Liver (tissue), 9 donors: Measurements from ENCODE around the gene NEUROD1. TPM values are rescaled to one million over a fixed set of nuclear protein-coding genes. Genes with fewer than 3 reads are reported as not detected.

Experiments
- DNase-seq: peaks from one replicate; pipeline ENCODE4 v3.0.0-alpha.2; 2017; ENCODE audit warnings: low spot score
- H3K27ac ChIP-seq, 2 donors: one replicate each; pipeline ENCODE4 v1.7.0; 2013; ENCODE audit warnings: inconsistent platforms in 2 of 2, low read length in 2 of 2, control low read depth in 1 of 2, low read depth in 1 of 2, mild to moderate bottlenecking in 1 of 2
- H3K27me3 ChIP-seq, 4 donors: one replicate each; pipeline versions ENCODE4 v1.6.1 to v1.7.0; 2013; ENCODE audit warnings: low read length in 3 of 4, inconsistent platforms in 1 of 4, mild to moderate bottlenecking in 1 of 4, moderate library complexity in 1 of 4; ENCODE audit not compliant: control insufficient read depth in 4 of 4, insufficient read depth in 4 of 4
- H3K36me3 ChIP-seq, 4 donors: one replicate each; pipeline versions ENCODE4 v1.6.1 to v1.7.0; 2013; ENCODE audit warnings: low read length in 3 of 4, mild to moderate bottlenecking in 3 of 4, low read depth in 1 of 4, moderate library complexity in 1 of 4; ENCODE audit not compliant: control insufficient read depth in 4 of 4, insufficient read depth in 3 of 4
- H3K4me1 ChIP-seq, 4 donors: one replicate each; pipeline versions ENCODE4 v1.6.1 to v1.7.0; 2013; ENCODE audit warnings: low read length in 3 of 4, mild to moderate bottlenecking in 3 of 4, moderate library complexity in 1 of 4; ENCODE audit not compliant: control insufficient read depth in 4 of 4, insufficient read depth in 4 of 4
- H3K4me3 ChIP-seq, 3 donors: one replicate each; pipeline versions ENCODE4 v1.6.1 to v1.7.0; 2013; ENCODE audit warnings: low read length in 3 of 3, control low read depth in 1 of 3, low read depth in 1 of 3, mild to moderate bottlenecking in 1 of 3
- H3K9ac ChIP-seq, 2 donors: one replicate each; pipeline ENCODE4 v1.7.0; 2013; ENCODE audit warnings: low read length in 2 of 2, mild to moderate bottlenecking in 2 of 2, moderate library complexity in 2 of 2, control low read depth in 1 of 2, low read depth in 1 of 2
- H3K9me3 ChIP-seq, 4 donors: one replicate each; pipeline versions ENCODE4 v1.6.1 to v1.7.0; 2013; ENCODE audit warnings: low read length in 3 of 4; ENCODE audit not compliant: control insufficient read depth in 4 of 4
- ATF3 ChIP-seq: IDR thresholded peaks from 2 replicates; pipeline ENCODE4 v1.6.1; 2016; ENCODE audit warnings: antibody characterized with exemption
- CTCF ChIP-seq: fragments of 150-350 bp; IDR thresholded peaks from 2 replicates; pipeline ENCODE4 v1.5.1; 2017; ENCODE audit warnings: improper control_type of control experiment, low read depth, low read length; ENCODE audit not compliant: missing input control
- EGR1 ChIP-seq, 2 donors: IDR thresholded peaks; 2 replicates each; pipeline ENCODE4 v1.6.1; 2016 to 2018; ENCODE audit warnings: antibody characterized with exemption in 2 of 2, low read depth in 2 of 2
- FOXA2 ChIP-seq: IDR thresholded peaks from 2 replicates; pipeline ENCODE4 v1.6.1; 2016; ENCODE audit warnings: antibody characterized with exemption
- GABPA ChIP-seq, 2 donors: IDR thresholded peaks in 1 of 2; conservative IDR thresholded peaks in 1 of 2; 2 replicates each; pipeline ENCODE4 v1.6.1; 2016; ENCODE audit warnings: antibody characterized with exemption in 2 of 2, mild to moderate bottlenecking in 1 of 2, moderate library complexity in 1 of 2
- HNF4A ChIP-seq, 2 donors: conservative IDR thresholded peaks; 2 replicates each; pipeline ENCODE4 v1.6.1; 2016; ENCODE audit warnings: antibody characterized with exemption in 2 of 2, mild to moderate bottlenecking in 2 of 2
- HNF4G ChIP-seq: IDR thresholded peaks from 2 replicates; pipeline ENCODE4 v1.6.1; 2016; ENCODE audit warnings: antibody characterized with exemption
- JUND ChIP-seq, 2 donors: IDR thresholded peaks; 2 replicates each; pipeline ENCODE4 v1.6.1; 2016; ENCODE audit warnings: antibody characterized with exemption in 2 of 2
- MAX ChIP-seq: IDR thresholded peaks from 2 replicates; pipeline ENCODE4 v1.6.1; 2016; ENCODE audit warnings: antibody characterized with exemption
- NR2F2 ChIP-seq: IDR thresholded peaks from 2 replicates; pipeline ENCODE4 v1.6.1; 2016; ENCODE audit warnings: antibody characterized with exemption
- RAD21 ChIP-seq, 2 donors: IDR thresholded peaks; 2 replicates each; pipeline ENCODE4 v1.6.1; 2016; ENCODE audit warnings: antibody characterized with exemption in 2 of 2, mild to moderate bottlenecking in 2 of 2
- RXRA ChIP-seq, 2 donors: IDR thresholded peaks; 2 replicates each; pipeline ENCODE4 v1.6.1; 2017 to 2018; ENCODE audit warnings: antibody characterized with exemption in 2 of 2, mild to moderate bottlenecking in 1 of 2
- SP1 ChIP-seq: IDR thresholded peaks from 2 replicates; pipeline ENCODE4 v1.6.1; 2018; ENCODE audit warnings: antibody characterized with exemption, mild to moderate bottlenecking
- TAF1 ChIP-seq: conservative IDR thresholded peaks from 2 replicates; pipeline ENCODE4 v1.6.1; 2016; ENCODE audit warnings: antibody characterized with exemption, mild to moderate bottlenecking
- YY1 ChIP-seq: IDR thresholded peaks from 2 replicates; pipeline ENCODE4 v1.6.1; 2016; ENCODE audit warnings: antibody characterized with exemption, mild to moderate bottlenecking
- WGBS: extraction: QIAGEN DNeasy Blood & Tissue Kit; methylation state at CpG from one replicate; pipeline ENCODE4 v1.1.7; 2013; 5-methylcytosine and 5-hydroxymethylcytosine counted together
- polyA plus RNA-seq, 2 donors: library from polyadenylated mRNA; stranded (reverse) in 1 of 2; unstranded in 1 of 2; fragments of 200-250 nt in 1 of 2; fragments of >200 nt in 1 of 2; fragmentation: Nextera tagmentation in 1 of 2; extraction: Ambion mirVana in 1 of 2; gene quantifications; one replicate each; pipeline versions ENCODE4 v1.2.1 to v1.2.3, GENCODE V29; 2013 to 2015
- total RNA-seq, 2 donors: library from RNA; depleted of rRNA; stranded (reverse); fragments of >200 nt; gene quantifications; one replicate each; pipeline ENCODE4 v1.2.3, GENCODE V29; 2014
- donor health status: healthy.
- donor health status: healthy.
- donor health status: healthy.
- donor health status: healthy.
- donor health status: healthy.

Gene NEUROD1
- total and polyA plus RNA-seq, 4 donors = not detected

GRCh38 chr2:181649436-181649979 lies 30.8 kb downstream of the NEUROD1 start:
- H3K36me3 ChIP-seq = no peaks in the 10 kb centered on the region
- H3K9ac ChIP-seq = no peak overlapping the region
- H3K27me3 ChIP-seq = peaks cover 0 to 7% (median 1%) of the 10 kb centered on the region in 4 donors
- H3K4me3 ChIP-seq = no peak overlapping the region
- WGBS = 92% methylated on average over 4 of the region's 4 CpGs
- no peaks in the 10 kb centered on the region for H3K4me1 ChIP-seq
- no peak overlapping the region for H3K27ac ChIP-seq
- H3K9me3 ChIP-seq = no peaks in the 10 kb centered on the region
- DNase-seq = no peak
- TF ChIP-seq ATF3 = no peak

GRCh38 chr2:181648478-181649155 lies 31.7 kb downstream of the NEUROD1 start:
- peaks cover 0 to 6% (median 1%) of the 10 kb centered on the region in 4 donors for H3K27me3 ChIP-seq
- H3K4me3 ChIP-seq = no peak overlapping the region
- H3K4me1 ChIP-seq = no peaks in the 10 kb centered on the region
- DNase-seq = no peak
- WGBS = 65% methylated on average over 2 of the region's 2 CpGs
- no peaks in the 10 kb centered on the region for H3K9me3 ChIP-seq
- TF ChIP-seq HNF4G (no peak), CTCF (no peak), JUND (IDR thresholded peaks at IDR 0.05) (no peak), NR2F2 (no peak), MAX (no peak), RXRA (IDR thresholded peaks at IDR 0.05) (no peak), YY1 (no peak), EGR1 (IDR thresholded peaks at IDR 0.05; ENCODE audit: low read depth in 2 of 2) (no peak), TAF1 (no peak), HNF4A (conservative IDR thresholded peaks at IDR 0.05) (no peak), SP1 (no peak), GABPA (IDR thresholded peaks at IDR 0.05 in 1 of 2, conservative IDR thresholded peaks at IDR 0.05 in 1 of 2) (no peak), FOXA2 (no peak), ATF3 (no peak)
- no peak overlapping the region for H3K27ac ChIP-seq
- no peaks in the 10 kb centered on the region for H3K36me3 ChIP-seq
- no peak overlapping the region for H3K9ac ChIP-seq

- TF ChIP-seq HNF4A (conservative IDR thresholded peaks at IDR 0.05) (no peak), JUND (IDR thresholded peaks at IDR 0.05) (no peak), ATF3 (no peak), TAF1 (no peak), SP1 (no peak), RAD21 (IDR thresholded peaks at IDR 0.05) (no peak), CTCF (no peak), EGR1 (IDR thresholded peaks at IDR 0.05; ENCODE audit: low read depth in 2 of 2) (no peak), HNF4G (no peak)
- no peaks in the 10 kb centered on the region for H3K36me3 ChIP-seq
- H3K4me1 ChIP-seq = no peaks in the 10 kb centered on the region
- H3K9me3 ChIP-seq = no peaks in the 10 kb centered on the region
- no peak overlapping the region for H3K4me3 ChIP-seq
- H3K27ac ChIP-seq = no peak overlapping the region
- no peak overlapping the region for H3K9ac ChIP-seq
- DNase-seq = no peak
- peaks cover 0 to 3% (median 1%) of the 10 kb centered on the region in 4 donors for H3K27me3 ChIP-seq
- WGBS = 95% methylated on average over 1 of the region's 1 CpG
Measured at GRCh38 chr2:181646415-181646987, 33.8 kb downstream of the NEUROD1 start.
